ENCODE data around the gene TSPAN11.

Gene TSPAN11

DNA sequence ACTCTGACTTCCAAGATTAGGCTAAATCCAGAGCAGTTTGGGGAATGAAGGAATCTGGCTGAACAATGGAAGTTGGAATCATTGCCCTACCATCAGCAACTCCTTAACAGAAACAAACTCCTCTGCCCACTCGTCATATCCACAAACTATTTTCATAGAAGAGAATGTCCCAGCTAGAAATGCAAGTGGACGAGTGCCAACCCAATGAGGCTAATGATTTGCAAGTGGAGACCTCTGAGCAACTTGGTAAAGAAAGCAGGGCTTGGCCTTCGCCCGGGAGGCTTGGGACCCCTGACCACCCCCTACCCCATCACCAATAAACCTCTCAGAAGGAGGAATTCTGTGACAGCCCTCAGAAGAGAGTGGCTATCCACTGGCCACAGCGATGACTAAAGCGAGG, 107.1 kb downstream of the TSPAN11 start:
- no peaks in the 10 kb centered on the region for H3K9me2 ChIP-seq (ENCODE audit: low read depth, low read length)
- no peak overlapping the region for H3K4me3 ChIP-seq (ENCODE audit: low read depth, low read length, poor library complexity, severe bottlenecking)
- H4K20me1 ChIP-seq (ENCODE audit: insufficient read depth, low read length): no peaks in the 10 kb centered on the region
- H3K79me2 ChIP-seq (ENCODE audit: insufficient read depth, low read length): no peaks in the 10 kb centered on the region
- H3K9ac ChIP-seq (ENCODE audit: low read length): no peak overlapping the region; the same call in 1 of the 2 replicates
- peak overlapping the region; percentile 6 for H3K27ac ChIP-seq (ENCODE audit: low read depth, low read length, poor library complexity, severe bottlenecking)
- no peak overlapping the region; the same call in 1 of the 2 replicates for H3K4me2 ChIP-seq (ENCODE audit: low read length)
- TF ChIP-seq, protein P1, sequence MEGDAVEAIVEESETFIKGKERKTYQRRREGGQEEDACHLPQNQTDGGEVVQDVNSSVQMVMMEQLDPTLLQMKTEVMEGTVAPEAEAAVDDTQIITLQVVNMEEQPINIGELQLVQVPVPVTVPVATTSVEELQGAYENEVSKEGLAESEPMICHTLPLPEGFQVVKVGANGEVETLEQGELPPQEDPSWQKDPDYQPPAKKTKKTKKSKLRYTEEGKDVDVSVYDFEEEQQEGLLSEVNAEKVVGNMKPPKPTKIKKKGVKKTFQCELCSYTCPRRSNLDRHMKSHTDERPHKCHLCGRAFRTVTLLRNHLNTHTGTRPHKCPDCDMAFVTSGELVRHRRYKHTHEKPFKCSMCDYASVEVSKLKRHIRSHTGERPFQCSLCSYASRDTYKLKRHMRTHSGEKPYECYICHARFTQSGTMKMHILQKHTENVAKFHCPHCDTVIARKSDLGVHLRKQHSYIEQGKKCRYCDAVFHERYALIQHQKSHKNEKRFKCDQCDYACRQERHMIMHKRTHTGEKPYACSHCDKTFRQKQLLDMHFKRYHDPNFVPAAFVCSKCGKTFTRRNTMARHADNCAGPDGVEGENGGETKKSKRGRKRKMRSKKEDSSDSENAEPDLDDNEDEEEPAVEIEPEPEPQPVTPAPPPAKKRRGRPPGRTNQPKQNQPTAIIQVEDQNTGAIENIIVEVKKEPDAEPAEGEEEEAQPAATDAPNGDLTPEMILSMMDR (IDR thresholded peaks at IDR 0.05; ENCODE audit: low read length): no peak
- TF ChIP-seq EZH2 (IDR thresholded peaks at IDR 0.05; ENCODE audit: borderline replicate concordance, low read length): no peak
- no peak overlapping the region for H2AFZ ChIP-seq (ENCODE audit: low read length)
- H3K36me3 ChIP-seq (ENCODE audit: insufficient read depth, low read length): no peaks in the 10 kb centered on the region
- no peaks in the 10 kb centered on the region for H3K9me3 ChIP-seq (ENCODE audit: low read length)
- no peaks in the 10 kb centered on the region for H3F3A ChIP-seq (ENCODE audit: insufficient read depth, low read length)
- H3K27me3 ChIP-seq (ENCODE audit: insufficient read depth, low read length): no peaks in the 10 kb centered on the region
- H3K4me1 ChIP-seq (ENCODE audit: insufficient read depth, low read length, severe bottlenecking): peaks cover 77% of the 10 kb centered on the region

DNA sequence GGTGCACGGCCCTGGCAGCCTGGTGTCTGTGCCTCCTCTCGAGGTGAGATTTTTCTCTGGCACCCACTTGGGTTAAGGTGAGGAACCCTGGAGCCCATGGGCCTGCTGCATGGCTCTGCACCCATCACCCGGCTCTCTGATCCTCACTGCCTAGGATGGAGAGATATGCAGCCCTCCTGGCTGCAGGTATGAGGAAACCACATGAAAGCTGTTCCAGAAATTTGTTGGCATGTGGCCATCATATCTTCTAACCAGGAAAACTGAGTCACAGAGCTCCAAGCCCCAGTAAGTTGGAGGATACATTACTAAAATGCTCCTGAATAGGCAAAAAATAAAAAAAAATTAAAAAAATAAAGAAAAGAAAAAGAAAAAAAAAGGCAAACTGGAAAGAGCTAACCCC, 107.8 kb downstream of the TSPAN11 start:
- no peak overlapping the region for H3K4me3 ChIP-seq (ENCODE audit: low read depth, low read length, poor library complexity, severe bottlenecking)
- H3K36me3 ChIP-seq (ENCODE audit: insufficient read depth, low read length): no peaks in the 10 kb centered on the region
- no peaks in the 10 kb centered on the region for H3K27me3 ChIP-seq (ENCODE audit: insufficient read depth, low read length)
- no peak overlapping the region; the same call in 1 of the 2 replicates for H3K9ac ChIP-seq (ENCODE audit: low read length)
- TF ChIP-seq, protein P1 (IDR thresholded peaks at IDR 0.05; ENCODE audit: low read length): no peak
- no peak for TF ChIP-seq EZH2 (IDR thresholded peaks at IDR 0.05; ENCODE audit: borderline replicate concordance, low read length)
- peak overlapping the region; percentile 13 for H3K27ac ChIP-seq (ENCODE audit: low read depth, low read length, poor library complexity, severe bottlenecking)
- no peak overlapping the region for H3K4me2 ChIP-seq (ENCODE audit: low read length)
- peaks cover 70% of the 10 kb centered on the region for H3K4me1 ChIP-seq (ENCODE audit: insufficient read depth, low read length, severe bottlenecking)
- no peaks in the 10 kb centered on the region for H3F3A ChIP-seq (ENCODE audit: insufficient read depth, low read length)
- H3K79me2 ChIP-seq (ENCODE audit: insufficient read depth, low read length): no peaks in the 10 kb centered on the region
- H3K9me2 ChIP-seq (ENCODE audit: low read depth, low read length): no peaks in the 10 kb centered on the region
- no peaks in the 10 kb centered on the region for H4K20me1 ChIP-seq (ENCODE audit: insufficient read depth, low read length)
- no peak overlapping the region for H2AFZ ChIP-seq (ENCODE audit: low read length)
- H3K9me3 ChIP-seq (ENCODE audit: low read length): no peaks in the 10 kb centered on the region

DNA sequence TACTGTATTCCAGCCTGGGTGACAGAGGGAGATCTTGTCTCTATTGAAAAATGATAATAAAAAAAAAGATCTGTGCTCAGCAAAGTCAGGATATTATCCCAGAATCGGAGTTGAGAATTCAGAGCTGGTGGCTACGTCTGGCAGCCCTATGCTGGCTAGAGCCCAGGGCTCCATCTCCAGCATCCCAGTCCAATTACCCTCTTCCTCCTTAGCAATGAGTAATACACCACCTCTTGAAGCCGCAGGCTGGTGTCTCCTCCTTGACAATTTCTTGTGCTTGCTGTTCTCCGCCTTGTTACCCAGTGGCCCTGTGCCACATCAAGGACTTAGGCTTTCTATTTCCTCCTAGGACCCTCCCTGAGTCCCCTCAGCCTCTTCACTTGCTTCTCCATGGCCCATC, 108.7 kb downstream of the TSPAN11 start:
- Histone ChIP-seq H3K4me3 (ENCODE audit: low read depth, low read length, poor library complexity, severe bottlenecking) (no peak overlapping the region), H3K9me3 (ENCODE audit: low read length) (no peaks in the 10 kb centered on the region), H3K4me1 (ENCODE audit: insufficient read depth, low read length, severe bottlenecking) (peaks cover 62% of the 10 kb centered on the region), H3K27ac (ENCODE audit: low read depth, low read length, poor library complexity, severe bottlenecking) (no peak overlapping the region), H3K79me2 (ENCODE audit: insufficient read depth, low read length) (no peaks in the 10 kb centered on the region), H2AFZ (ENCODE audit: low read length) (no peak overlapping the region), H4K20me1 (ENCODE audit: insufficient read depth, low read length) (no peaks in the 10 kb centered on the region), H3K4me2 (ENCODE audit: low read length) (no peak overlapping the region), H3K9me2 (ENCODE audit: low read depth, low read length) (no peaks in the 10 kb centered on the region), H3K36me3 (ENCODE audit: insufficient read depth, low read length) (no peaks in the 10 kb centered on the region), H3K27me3 (ENCODE audit: insufficient read depth, low read length) (no peaks in the 10 kb centered on the region), H3K9ac (ENCODE audit: low read length) (no peak overlapping the region), H3F3A (ENCODE audit: insufficient read depth, low read length) (no peaks in the 10 kb centered on the region)
- TF ChIP-seq EZH2 (IDR thresholded peaks at IDR 0.05; ENCODE audit: borderline replicate concordance, low read length): no peak

- Histone ChIP-seq H3K4me2 (ENCODE audit: low read length) (no peak overlapping the region), H3K9me3 (ENCODE audit: low read length) (no peaks in the 10 kb centered on the region), H3K4me3 (ENCODE audit: low read depth, low read length, poor library complexity, severe bottlenecking) (no peak overlapping the region), H3K27ac (ENCODE audit: low read depth, low read length, poor library complexity, severe bottlenecking) (no peak overlapping the region), H3K79me2 (ENCODE audit: insufficient read depth, low read length) (no peaks in the 10 kb centered on the region), H3K4me1 (ENCODE audit: insufficient read depth, low read length, severe bottlenecking) (peaks cover 53% of the 10 kb centered on the region), H3K36me3 (ENCODE audit: insufficient read depth, low read length) (no peaks in the 10 kb centered on the region), H4K20me1 (ENCODE audit: insufficient read depth, low read length) (no peaks in the 10 kb centered on the region), H3K9ac (ENCODE audit: low read length) (no peak overlapping the region), H2AFZ (ENCODE audit: low read length) (no peak overlapping the region), H3K9me2 (ENCODE audit: low read depth, low read length) (no peaks in the 10 kb centered on the region), H3K27me3 (ENCODE audit: insufficient read depth, low read length) (no peaks in the 10 kb centered on the region), H3F3A (ENCODE audit: insufficient read depth, low read length) (no peaks in the 10 kb centered on the region)
- TF ChIP-seq, protein P1 (IDR thresholded peaks at IDR 0.05; ENCODE audit: low read length): no peak
- TF ChIP-seq EZH2 (IDR thresholded peaks at IDR 0.05; ENCODE audit: borderline replicate concordance, low read length): no peak
Observed at GRCh38 chr12:31035967-31036665, 109.6 kb downstream of the TSPAN11 start.

Data from OCI-LY1 (cell line).